Amniotic stem cell (primary cell): ENCODE data around the gene BCAS3.

ENCODE experiments used
- DNase-seq: peaks from one replicate; lab custom pipeline; 2025; lab: John Stamatoyannopoulos, UW

The BCAS3 gene

GRCh38 chr17:61383689-61384201, 706.1 kb downstream of the BCAS3 start:
- no peak for DNase-seq

DNA sequence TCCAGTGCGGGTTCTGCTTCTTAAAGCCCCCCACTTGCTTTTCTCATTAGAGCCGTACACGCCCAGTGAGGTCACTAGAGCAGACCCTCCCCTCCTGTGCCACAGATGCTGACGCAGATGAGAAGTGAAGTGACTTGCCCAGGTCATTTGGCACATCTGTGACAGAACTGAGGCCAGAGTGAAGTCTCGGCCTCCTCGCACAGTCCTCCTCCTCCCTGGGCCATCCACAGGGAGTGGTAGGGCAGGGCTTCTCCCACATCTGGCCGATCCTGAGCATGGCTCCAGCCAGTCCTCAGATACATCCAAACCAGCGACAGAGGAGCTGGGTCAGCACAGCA, 706.7 kb downstream of the BCAS3 start:
- no peak for DNase-seq

GRCh38 chr17:61384692-61385576, 707.3 kb downstream of the BCAS3 start:
- DNase-seq, result no peak

DNA sequence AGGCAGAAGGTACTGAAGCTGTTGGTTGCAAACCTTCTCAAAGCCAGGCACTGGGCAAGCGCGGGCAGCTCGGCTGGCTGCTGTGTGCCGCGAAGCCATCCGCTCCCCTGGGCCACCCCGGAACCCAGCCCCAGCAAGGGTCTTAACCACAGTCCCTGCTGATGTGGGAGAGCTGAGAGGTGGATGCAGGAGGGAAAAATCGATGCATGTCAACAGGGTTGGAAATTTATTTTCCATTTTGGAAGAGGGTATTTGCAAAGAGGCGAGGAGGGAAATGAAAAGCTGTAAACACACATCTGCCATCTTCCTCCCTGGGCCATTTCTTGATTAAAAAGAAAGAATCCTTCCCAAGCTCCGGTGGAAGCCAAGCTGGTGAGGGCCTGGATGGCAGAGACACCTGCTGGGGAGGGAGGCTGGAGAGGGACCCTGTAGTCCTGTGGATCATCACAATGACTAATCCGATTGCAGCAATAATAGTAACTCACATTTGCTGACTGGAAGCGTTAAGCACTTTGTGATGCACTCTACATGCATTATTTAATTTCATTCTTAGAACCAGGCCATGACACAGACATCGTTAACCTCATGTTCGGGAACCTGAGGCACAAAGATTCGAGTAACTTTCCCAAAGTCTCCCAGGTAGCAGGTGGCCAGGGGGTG, 708.1 kb downstream of the BCAS3 start:
- no peak for DNase-seq

DNA sequence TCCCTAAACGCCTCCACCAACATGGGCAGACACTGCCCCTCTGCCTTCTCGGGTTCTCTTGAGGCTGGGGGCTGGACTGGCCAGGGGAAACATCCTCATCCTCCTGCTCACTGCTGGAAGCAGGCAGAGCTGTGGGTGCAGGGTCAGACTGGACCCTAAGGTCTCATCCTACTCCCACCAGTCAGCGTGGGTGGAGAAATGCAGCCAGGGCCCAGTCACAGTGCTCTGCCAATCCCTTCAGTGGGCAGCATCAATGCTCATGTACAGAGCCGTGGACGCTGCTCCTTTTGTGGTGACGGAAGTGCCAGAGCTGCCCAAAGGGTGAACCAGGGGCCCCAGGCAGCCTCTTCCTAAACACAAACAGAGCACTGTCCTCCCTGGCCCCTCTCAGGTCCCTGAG, 708.6 kb downstream of the BCAS3 start:
- no peak for DNase-seq

DNA sequence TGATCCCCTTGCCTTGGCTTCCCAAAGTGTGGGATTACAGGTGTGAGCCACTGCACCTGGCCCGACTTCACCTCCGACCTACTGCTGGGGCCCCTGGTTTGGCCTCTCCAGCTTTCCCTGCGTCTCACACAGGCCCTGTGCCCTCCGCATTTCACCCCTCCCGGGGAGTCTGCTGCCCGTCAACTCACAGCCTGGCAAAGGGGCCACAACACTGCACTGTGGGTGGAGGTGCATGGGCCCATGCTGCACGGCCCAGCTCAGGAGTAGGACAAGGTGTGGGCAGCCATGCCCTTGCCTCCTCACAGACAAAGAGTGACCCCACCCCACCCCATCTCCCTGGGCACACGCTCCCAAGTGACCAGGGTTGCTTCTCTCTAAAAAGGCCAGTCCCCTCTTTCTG, 709.4 kb downstream of the BCAS3 start:
- no peak for DNase-seq

DNA sequence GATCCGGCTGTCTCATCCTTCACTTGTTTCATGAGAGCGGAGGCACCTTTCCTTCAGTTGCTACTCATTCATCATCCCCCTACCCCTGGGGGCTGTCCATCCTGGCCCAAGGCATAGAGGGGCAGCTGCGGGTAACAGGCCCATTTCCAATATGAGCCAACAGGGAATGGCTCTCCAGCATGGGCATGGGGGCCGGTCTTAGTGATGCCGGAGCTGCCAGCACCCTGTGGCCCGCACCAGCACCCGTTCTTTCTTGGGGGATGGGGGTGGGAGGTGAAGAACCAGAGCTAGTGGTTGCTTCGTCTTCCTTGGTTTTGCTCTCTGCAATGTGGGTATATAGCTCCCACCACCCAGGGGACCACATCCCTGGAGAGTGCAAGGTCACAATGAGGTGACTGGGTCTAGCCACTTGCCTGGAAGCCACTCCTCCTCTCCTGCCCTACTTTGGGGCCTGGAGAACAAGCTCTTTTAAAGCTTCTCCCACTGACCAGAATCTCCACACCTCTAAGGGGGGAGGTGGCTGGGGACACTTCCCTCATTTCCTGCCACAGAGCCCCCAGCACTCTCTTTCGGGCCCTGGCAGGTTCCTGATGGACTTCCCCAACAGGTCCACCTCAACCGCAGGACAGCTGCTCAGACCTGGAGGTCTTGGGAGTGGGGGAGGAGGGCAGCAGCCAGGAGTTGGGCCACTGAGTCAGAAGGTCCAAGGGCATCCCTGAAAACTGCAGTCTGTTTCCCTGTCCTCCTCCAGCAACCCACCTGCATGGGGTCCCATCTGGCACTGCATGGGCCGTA, 710.1 kb downstream of the BCAS3 start:
- DNase-seq, result no peak

- DNase-seq, result no peak
Measured at GRCh38 chr17:61388561-61389356, 711.1 kb downstream of the BCAS3 start.

DNA sequence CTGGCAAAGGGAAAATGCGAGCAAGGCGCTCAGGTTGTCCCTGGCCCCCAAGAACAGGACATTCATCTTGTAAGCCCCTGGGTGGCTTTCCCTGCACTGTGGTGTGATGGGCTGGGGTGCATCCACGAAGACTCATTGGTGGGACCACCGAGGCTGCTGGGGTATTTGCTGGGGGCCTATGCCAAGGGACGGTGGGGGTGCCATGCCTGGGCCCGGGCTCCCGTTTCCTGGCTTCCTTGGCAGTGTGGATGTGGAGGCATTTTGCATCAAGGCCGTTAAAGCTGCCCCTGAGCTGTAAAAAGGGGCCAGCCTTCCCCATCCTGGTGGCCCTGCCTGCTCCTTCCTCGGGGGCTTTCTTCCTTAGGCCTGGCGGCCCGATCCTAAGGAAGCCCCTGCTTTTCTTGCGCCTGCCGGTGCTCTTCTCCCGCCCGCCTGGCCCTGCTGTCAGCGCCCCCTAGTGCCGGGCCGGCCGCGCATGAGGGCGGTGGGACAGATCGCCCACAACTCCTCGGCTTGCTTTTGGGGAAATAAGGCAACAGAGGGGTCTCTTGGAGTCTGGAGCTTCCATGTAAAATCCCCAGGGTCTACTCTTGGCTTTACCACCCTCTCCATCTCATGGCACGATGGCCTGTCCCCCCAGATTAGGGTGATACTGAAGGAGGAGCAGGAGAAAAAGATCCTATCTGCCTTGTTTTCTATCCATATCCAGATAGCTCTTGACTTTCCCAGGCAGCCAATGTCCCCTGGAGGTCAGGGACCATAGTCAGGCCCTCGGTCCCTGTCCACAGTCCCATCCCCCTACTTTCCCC, 712.2 kb downstream of the BCAS3 start:
- DNase-seq, result no peak

GRCh38 chr17:61390479-61390791, 712.8 kb downstream of the BCAS3 start:
- DNase-seq, result no peak

DNA sequence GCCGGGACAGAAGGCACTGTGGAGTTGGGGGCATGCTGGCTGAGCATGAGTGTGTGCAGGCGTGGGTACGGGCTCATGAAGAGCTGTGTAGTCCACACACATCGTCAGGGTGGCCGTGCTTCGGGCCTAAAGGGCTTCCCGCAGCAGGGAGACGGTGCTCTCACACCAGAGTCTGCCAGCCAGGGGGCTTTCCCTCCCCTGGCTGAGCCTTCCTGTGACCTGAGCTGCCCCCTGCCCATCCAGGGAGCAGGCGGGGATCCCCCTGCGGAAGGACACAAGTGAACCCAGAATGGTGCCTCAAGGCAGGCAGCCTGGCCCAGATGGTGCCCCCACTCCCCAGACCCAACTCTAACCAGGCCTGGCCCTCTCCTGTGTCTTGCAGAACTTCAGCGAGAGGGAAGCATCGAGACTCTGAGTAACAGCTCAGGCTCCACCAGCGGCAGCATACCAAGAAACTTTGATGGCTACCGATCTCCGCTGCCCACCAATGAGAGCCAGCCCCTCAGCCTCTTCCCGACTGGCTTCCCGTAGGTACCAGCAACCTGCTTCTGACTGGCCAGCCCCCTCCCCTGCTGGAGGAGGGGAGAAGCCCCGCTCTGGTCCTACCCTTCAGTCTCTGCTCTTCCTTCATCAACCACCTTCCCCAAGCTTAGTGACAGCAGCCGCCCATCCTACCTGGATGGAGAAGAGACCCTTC, 714.1 kb downstream of the BCAS3 start:
- DNase-seq, result no peak

- no peak for DNase-seq
Measured at GRCh38 chr17:61392679-61393078, 715.0 kb downstream of the BCAS3 start.

GRCh38 chr17:61393550-61393903, 715.9 kb downstream of the BCAS3 start:
- no peak for DNase-seq

GRCh38 chr17:61393904-61394629, 716.4 kb downstream of the BCAS3 start:
- DNase-seq, result no peak

DNA sequence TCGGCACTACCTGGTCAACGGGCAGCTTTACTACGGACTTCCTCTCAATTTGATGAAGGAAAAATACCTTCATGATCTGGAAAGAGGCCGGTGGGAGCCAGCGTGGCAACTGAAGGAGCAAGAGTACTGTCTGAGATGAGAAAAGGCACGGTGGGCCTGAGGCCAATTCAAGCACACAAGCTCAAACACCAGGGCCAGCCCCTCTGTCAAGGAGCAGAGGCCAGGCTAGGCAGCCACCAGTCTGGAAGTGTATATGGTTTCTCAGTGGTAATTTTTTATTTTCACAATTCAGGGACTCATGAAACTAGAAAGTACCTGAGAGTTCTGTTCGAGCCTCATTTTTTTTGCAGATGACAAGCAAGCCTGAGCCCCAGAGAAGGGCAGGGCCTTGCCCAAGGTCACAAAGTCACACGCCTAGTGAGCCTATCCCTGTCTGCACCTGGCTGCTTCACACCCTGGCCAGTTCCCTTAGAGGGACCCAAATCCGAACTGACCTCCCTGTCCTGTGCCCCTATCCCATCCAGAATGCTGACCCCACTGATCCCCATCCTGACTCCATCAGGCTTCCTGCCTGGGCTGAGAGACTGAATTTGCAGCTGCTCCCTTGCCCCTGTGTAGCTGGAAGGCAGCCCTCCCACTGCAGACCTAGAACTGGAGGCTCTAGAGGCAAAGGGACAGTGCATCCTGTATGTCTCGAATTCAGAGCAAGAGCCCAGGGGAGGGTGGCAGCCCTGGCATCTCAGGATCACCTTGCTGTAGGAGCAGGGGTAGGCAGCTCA, 717.2 kb downstream of the BCAS3 start:
- no peak for DNase-seq

- no peak for DNase-seq
Measured at GRCh38 chr17:61395409-61395982, 717.8 kb downstream of the BCAS3 start.

GRCh38 chr17:61395983-61396585, 718.4 kb downstream of the BCAS3 start:
- DNase-seq, result no peak

DNA sequence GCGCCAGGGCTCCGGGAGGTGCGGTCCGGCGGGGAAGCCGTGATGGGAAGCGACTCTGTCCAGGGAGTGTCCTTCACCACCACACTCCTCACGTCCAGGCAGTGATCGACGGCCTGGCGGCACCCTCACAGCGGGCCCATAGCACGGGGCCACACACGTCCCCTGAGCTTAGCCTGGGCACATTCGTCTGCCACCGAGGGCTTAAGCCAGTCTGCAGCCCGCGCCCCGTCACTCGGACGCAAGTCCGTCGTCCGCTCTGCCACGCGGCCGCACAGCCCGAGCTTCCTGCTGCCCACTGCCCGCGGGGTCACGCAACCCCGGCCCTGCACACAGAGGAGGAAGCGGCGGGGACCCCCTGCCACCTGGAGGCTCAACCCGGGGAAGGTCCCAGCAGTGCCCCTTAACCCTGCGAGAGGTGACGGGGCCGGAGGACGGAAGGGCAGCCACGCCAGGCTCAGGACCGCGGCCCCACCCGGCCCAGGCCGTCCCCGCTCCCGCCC, 719.0 kb downstream of the BCAS3 start:
- no peak for DNase-seq
